Raji (cell line): ENCODE results near the gene ALAS1.

Experiments used
- POLR2A ChIP-seq: IDR thresholded peaks from 2 replicates; pipeline ENCODE4 v1.6.1; 2011; ENCODE audit warnings: low read depth, low read length, control low read depth; ENCODE audit not compliant: insufficient read depth

Gene ALAS1

DNA sequence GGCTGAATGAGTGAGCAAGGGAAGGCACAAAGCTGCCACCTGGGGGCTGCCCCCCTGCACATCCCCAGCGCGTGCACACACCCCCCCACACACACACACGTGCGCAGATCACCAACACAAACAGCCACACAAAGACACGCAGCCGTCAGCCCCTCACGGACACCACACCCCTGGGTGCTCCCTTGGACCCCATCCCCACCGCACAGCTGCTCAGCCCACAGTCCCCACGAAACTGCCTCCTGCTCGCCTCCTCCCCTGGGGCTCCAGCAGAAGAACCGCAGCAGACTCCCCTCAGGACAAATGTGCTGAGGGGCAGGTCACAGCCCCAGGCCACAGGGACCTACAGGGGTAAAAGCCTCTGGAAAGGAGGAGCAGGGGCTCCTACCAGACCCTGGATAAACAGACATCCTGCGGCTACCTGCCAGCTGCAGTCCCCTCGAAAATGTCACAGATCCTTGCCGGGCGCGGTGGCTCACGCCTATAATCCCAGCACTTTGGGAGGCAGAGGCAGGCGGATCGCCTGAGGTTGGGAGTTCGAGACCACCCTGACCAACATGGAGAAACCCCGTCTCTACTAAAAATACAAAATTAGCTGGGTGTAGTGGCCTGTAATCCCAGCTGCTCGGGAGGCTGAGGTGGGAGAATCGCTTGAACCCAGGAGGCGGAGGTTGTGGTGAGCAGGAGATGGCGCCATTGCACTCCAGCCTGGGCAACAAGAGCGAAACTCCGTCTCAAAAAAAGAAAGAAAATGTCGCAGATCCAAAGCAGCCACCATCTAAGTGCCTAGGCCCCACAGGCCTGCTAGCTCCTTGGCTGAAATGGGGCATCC, 34.5 kb downstream of the ALAS1 start:
- no peak for TF ChIP-seq POLR2A

DNA sequence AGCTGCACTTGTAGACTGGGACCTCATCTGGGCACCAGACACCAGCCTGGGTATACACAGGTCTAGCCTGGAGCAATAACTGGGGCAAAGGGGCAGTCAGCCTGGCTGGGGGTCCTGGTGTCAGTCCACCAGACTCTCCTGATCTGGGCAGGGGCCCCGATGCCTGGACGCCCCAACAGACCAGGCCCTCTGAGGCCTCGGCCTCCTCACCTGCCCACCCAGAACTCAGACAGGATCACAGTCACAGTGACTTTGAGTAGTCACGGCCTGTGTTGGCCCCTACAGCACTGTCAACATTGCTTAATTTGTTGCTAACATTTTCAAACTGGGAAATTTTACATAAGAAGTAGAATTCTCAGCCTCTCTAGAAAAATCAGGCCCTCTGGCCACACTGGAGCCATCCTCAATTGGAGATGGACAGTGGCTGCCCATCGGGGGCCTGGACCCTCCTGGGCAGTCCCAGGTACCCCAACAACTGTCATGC, 35.2 kb downstream of the ALAS1 start:
- TF ChIP-seq POLR2A, result no peak

DNA sequence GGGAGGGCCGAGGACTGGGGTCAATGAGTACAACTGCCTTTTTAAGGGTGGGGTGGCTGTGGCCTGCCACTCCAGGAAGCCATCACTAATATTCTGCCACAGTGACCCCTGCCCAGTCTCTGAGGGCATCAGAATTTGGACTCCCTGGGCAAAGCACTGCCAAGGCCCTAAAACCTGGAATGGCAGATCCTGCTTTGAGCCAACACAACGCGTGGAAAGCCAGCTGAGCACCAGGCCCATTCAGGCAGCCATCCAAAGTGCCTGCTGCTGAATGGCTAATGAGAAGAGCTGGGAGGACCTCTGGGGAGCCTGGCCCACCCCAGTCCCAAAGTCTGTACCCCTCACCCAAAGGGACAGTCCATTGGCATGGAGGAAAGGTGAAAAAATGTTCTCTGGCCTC, 36.0 kb downstream of the ALAS1 start:
- no peak for TF ChIP-seq POLR2A

DNA sequence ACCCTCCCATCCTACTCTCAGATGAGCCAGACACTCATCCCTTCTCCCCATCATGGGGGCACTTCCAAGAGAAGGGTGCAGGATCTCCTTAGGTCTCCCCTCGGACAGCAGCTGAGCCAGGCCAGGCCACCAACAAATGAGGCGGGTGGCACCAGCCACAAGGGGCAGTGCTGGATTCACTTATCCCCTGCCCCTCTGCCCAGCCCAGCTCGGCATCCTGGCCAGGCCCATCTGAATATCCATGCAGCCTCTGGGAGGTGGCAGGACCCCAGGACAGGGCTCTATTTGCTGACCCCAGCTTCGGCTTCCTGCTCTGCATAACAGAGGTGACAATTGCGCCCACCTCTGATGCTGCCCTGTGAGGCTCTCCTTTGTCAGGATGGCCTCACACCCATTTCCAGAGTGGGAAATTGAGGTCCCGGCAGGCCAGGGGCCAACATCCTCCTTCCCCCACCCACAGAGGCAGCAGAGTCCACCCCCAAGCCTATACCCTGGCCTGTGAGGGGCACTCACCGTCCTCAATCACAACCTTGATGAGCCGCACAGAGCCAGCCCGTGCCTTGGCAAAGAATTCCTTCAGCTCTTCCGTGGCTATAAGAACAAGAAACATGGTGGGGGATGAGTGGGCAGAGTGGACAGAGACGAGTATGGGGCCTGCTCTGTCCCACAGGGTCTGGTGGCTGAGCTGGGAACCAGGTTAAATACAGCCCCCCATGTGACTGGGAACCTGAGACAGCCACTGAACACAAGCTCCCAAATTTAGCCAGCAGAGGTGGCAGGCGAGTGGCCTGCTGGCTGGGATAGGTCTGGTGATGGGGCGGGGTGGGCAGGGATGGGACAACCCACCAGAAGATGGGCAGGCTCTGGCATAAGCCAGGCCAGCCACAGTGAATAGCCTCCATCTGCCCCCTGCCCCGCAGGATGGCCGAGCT, 36.8 kb downstream of the ALAS1 start:
- TF ChIP-seq POLR2A, result no peak

DNA sequence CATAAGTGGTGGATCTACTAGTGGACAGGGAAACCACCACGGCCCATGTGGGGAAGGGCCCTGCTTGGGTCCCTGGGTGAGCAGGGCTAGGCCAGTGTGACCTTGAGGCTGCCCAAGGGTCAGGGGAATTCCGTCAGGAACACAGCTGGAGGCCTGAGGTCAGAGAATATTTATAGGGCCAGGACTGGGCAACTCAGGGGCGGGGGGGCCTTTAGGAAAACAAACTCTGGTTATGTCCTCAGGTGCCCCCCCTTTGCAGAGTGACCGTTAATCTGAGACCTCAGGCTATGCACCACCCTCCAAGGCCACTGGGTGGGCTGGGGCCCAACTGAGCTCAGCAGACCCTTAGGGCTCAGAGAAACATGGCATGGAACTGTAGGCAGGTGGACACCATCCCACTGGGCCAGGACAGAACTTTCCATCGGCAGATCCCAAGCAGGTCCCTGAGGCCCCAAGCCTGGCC, 38.5 kb downstream of the ALAS1 start:
- no peak for TF ChIP-seq POLR2A

DNA sequence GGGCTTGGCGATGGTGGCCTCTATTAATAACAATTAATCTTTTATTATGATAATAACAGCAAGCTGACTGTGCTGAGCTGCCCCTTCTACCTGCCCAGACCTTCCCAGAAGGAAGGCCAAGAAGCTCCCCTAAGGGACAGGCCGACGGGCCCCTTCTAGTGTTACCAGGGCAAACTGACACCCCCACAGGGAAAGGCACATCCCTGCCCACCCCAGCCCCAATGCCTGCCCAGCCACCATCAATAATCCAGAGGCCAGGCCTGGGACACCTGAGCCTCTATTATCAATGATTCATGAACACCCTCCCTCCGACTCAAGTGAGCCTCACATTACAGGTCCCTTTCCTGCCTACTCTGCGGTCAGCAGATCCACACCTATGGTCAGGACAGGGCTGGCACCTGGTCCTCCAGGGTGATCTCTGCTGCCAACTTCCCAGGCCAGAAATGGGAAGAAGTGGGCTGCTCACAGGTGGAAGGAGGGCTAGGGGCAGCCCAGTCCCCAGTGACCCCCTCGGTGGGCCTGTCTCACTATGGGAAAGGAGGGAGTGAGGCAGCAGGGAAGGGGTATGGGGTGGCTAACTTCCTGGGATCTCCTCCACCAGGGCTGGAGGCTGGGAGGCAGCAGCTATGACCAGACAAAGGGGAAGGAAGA, 39.2 kb downstream of the ALAS1 start:
- TF ChIP-seq POLR2A, result no peak

DNA sequence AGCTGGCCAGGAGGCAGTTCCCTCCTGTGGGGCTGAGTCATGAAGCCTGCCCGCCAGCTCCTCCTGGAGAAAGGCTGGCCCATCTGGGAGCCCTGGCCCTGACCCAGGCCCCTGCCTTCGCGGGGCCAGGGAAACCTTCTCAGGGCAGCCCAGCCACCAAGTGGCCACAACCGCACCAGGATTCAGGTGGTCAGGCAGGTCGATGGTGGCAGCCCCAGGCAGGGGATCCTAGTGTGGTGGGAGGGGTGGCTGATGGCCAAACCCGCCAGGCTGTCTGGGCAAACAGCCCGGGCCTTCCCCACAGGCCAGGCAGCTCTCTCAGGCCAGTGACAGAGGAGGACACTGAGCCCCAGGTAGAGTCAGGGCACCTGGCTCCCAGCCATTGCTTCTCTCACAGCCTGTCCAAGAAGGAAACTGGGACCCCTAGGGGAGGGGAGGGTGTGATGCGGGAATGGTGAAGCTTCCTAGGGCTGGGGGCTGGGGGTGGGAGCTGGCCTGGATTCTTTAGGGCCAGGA, 39.8 kb downstream of the ALAS1 start:
- TF ChIP-seq POLR2A, result no peak

DNA sequence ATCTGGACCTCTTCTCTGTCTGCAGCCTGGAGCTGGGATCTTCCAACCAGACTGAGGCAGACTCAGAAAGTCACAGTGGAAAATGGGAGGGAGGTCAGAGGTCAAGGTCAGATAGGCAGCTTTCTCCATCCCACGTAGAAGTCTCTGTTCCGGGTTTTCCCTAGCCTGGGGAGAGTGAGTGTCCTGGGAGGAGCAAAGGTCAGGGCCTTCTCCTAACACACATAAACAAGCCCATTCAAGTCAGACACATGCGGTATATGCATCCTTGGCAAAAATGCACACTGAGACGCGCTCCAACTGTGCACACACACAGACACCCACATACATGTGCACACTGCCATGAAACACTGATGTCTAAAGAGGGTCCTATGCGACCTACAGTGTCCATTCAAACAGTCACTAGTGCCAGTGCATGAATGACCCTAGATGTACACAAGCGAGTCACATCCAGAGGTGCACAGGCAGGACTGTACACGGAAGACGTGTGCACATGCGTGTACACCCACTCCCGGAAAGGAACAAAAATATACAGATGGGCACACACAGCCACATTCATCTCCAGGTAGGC, 40.3 kb downstream of the ALAS1 start:
- no peak for TF ChIP-seq POLR2A

DNA sequence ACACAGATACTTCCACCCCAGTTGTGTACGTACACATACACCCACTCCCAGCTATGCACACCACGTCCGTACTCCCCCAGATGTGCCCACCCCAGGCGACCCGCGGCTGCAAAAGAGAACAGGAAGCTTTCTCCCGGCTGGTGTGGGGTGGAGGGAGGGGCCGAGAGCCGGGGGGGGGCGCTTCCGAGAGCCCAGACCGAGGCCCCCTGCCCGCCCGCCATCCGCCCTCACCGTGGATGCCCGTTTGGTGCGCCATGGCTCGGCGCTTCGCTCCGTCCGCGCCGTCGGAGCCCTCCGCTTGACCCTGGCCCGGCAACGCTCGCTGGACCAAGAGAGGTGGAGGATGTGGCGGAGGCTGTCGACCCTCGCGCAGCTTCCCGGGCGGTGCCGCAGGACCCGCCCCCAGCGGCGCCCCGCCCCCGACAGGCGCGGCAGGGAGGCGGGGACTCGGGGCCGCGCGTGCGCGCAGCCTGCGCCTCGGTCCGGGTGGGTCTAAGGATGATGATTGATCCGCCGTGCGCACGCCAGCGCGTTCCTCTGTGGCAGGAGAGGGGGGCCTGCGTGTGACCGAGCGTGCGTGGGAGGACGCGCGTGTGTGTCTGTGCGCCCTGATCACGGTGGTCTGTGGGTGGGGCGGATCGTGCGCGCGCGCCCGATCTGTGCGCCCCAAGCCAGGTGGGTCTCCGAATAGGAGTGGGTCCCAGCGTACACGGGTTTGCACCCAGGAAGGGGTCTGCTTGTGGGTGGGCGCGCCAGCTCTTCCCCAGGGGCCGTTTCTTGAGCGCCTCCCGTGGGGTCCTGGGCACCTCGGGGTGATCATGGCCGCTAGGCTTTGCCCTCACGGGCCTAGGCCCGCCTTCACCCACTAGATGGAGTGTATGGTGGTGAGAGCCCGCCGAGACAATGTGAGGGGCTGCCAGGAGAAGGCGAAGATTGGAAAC, 41.1 kb downstream of the ALAS1 start, which contains the start of gene TWF2:
TSS of gene TWF2 (minus strand) at position 398 of the 941 bp plus-strand sequence. CDS start at position 256, 142 bp downstream.
- TF ChIP-seq POLR2A, result peak; percentile 92

DNA sequence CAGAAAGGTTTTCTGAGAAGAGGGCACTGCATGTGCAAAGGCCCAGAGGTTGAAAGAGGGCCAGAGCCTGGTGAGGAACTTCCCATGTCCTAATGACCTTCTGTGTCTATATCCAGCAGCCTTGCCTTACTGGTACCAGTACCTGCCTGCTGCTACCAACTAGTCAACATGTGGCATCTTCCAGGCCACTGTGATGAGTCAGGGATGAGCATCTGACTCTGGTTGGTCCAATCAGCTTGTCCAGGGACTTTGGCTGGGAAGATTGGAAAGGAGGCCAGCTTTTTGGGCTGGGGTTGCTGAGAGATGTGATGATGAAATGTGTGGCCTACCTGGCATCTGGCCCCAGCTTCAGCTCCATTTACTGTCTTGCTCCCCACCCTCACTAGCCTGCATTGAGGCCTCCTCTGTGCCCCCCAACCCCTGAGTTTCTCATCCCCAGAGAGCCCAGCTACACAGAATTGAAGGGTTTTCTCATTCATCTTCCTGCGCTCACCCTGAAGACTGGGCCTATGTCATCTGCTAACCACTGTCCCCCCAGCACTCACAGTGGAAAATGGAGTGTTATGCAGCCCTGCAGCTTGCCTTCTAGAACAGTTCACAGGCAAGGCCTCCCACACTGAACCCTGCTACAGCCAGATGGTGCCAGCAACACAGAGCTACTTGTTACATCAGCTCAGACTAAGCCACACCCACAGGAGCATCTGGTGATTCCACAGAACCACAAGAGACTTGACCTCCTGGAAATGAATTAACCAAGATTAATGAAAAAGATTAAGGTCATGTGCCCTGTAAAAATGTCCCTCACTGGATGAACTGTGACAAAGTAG, 42.3 kb downstream of the ALAS1 start:
- peak; percentile 82 for TF ChIP-seq POLR2A

DNA sequence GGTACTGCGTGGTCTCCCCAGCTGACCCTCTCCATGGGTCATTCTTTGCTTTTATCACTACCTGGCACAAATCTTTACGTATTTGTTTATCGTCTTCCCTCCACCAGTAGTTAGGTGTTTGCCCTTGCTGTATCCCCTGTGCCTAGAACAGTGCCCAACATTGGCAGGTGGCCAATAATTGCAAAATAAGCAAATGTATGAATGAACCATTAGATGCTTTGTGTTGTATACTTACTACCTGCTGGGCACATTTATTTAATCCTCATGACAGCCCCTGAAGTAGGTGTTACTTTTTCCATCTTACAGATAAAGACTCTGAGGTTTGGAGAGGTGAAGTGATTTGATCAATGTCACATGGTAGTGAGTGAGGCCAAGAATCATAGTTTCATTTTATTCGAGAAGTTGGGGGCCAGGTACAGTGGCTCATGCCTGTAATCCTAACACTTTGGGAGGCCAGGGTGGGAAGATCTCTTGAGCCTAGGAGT, 43.0 kb downstream of the ALAS1 start:
- TF ChIP-seq POLR2A, result no peak; the same call in 1 of the 2 replicates

DNA sequence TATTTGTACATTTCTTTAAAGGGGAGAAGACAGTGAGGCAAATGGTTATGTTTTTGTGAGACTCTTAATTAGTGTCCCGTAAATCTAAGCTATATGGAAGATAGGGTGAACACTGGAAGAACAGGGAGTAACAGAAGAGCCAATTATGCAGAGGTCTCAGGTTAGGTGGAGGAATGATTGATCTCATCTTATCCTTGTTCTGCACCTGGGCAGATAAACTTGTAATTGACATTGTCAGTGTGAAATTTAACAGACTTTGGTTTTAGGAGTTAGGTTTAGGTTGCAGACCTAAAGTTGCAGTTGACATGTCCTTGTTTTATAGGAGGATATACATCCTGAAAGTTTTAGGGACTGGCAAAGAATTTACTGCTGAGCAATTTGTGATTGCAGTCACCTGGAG, 44.1 kb downstream of the ALAS1 start:
- TF ChIP-seq POLR2A, result no peak
